Stimulated activated CD4-positive, alpha-beta T cell treated with anti-CD3 and anti-CD28 coated beads, TNF-alpha, amount 100 ng/mL, for 48 hours (primary cell): ENCODE measurements around the gene ZNF460.

ENCODE experiments used
- DNase-seq, 3 donors: peaks; one replicate each; pipeline ENCODE4 v3.0.0-alpha.2; 2020; ENCODE audit warnings: low read depth in 3 of 3

The ZNF460 gene

DNA sequence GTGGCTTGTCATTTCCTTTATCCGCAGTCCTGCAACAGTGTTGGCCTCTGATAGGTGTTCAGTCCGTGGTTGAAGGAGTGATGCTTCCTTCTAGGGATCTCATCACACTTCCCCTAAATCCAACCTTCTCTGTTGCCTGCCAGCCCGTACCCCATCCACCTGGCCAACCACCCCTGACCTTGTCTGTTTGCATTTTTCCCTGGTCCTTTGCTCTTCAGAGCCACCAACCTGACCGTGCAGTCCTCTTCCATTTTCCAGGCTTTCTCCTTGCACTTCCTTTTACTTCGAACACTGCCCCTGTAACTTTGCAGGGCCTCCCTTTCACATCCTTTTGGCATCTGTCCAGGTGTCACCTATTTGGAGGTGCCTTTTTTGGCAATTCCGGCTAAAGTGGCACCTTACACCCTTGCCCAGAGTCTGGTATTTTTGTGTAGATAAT, 696 bp downstream of the ZNF460 start:
- DNase-seq = no peak

DNA sequence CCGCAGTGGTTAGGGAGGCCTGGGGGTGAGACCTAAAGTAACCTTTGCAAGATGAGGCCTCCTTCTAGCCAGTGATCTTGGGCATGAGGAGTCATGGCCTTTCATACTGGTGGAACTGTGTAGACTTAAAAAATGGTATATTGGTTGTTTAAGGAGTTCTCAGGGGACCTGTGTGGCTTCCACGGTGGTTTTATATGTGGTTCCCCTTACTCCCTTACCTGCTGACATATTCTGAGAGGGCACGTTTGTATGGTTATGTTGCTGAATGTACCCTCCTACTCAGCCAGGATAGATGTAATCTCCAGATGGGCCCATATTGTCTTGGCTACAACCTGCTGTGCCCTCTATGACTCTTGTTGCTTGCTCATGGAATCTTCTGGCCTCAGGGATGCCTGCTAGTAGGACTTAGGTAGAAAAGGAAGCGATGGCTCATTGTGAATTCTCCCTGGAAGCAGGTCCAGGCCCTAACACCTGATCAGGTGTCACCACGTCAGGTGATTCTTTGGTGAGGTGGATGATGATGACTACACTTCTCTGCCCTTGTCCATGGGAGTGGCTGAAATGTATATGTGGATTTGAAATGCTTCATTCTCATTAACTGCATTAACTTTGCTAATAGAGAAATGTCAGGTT, 1.8 kb downstream of the ZNF460 start:
- DNase-seq = no peak

DNA sequence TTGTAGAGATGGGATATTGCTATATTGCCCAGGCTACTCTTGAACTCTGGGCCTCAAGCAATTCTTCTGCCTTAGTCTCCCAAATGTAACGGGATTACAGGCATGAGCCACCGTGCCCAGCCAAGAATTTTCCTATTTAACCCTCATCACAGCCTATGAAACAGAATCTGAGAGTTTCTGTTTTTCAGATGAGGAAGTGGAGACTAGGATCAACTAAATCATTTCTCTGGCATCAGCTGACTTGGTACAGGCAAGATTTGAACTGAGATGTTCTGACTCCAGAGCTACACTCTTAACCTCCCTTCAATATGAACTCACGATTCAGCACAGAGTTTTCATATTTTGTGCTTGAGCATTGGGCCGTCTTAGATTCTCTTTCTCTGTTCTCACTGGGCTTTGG, 8.1 kb downstream of the ZNF460 start:
- no peak for DNase-seq

DNA sequence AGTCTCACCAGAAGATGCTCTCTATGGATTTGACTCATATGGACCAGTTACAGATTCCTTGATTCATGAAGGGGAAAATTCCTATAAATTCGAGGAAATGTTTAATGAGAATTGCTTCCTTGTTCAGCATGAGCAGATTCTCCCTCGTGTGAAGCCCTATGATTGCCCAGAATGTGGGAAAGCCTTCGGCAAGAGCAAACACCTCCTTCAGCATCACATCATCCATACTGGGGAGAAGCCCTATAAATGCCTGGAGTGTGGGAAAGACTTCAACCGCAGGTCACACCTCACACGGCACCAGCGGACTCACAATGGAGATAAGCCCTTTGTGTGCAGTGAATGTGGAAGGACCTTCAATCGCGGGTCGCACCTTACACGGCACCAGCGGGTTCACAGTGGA, 10.7 kb downstream of the ZNF460 start:
- DNase-seq = no peak

DNA sequence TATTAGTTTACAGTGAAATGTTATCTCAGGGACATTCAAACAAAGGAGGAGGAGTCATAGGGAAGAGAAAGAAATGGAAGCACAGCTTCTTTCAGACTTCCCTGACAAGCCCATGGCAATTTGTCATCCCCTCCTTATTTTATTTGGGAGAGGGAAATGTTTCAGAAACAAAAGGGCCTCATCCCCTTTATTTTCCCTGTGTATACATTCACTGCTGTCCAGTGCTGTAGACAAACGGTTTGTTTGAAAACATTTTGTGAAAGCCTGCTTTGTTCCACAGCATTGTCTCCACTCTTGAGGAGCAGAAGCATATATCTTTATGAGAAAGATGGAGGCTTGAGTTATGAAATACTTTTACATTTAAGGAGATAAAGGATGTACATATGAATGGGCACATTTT, 12.3 kb downstream of the ZNF460 start:
- DNase-seq = no peak

DNA sequence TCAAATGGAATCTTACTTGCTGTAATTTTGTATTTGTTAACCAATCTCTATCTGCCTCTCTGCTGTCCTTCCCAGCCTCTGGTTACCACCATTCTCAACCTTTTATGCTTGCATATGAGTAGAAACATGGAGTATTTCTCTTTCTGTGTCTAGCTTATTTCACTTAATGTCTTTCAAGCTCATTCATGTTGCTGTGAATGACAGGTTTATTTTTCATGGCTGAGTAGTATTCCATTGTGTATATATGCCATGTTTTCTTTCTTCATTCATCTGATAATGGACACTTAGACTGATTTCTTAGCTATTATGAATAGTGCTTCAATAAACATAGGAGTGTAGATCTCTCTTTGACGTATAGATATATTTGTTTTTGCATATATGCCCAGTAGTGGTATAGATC, 13.4 kb downstream of the ZNF460 start:
- no peak for DNase-seq

DNA sequence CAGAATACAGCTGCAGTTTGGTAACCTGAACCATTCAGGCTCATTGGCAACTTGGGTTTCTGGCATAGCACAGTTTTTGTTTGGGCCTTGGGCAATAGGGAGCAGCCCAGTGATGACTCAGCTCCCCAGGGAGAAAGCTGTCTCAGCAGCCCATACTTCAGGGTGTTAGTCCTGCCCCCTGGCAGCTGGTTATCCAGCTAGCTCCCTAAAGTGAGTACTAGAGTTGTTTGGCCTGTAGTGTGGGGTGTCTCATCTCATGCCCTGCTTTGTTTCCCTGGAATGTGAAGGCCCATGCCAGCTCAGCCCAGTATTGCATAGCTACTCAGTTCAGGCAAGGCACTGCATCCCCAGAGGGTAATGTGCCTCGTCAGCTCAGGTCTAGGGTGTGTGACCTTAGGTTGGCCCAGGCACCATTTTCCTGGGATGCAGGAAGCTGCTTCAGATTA, 21.8 kb downstream of the ZNF460 start:
- no peak for DNase-seq

DNA sequence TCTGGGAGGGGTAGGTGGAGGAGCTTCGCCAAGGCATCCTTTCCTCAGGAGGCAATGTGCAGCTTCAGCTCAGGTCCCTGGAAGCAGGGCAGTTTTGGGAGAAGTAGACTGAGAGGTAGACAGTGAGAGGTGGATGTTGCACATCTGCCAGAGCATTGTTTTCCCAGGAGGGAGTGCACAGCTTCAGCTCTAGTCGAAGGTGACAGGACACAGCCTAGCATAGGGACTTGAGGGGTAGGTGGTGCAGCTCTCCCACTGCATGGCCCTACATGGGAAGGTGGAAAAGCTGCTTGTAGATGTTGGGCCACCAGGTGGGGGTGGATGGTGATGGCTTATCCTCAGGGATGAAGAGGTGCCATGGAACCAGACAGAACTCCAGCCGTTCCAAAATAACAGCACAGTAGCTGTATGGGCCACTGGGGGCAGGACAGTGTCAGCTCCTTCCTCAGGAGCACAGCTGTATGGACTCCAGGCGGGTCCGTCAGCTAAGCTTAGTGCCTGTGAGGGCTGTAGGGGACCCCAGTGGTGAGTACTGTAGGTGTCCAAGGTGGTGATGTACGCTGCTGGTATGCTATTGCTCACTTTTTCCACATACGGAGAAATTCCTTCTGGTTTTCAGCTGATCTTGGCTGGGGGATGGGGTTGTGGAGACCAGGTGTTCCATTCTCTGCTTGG, 22.6 kb downstream of the ZNF460 start:
- DNase-seq = no peak

DNA sequence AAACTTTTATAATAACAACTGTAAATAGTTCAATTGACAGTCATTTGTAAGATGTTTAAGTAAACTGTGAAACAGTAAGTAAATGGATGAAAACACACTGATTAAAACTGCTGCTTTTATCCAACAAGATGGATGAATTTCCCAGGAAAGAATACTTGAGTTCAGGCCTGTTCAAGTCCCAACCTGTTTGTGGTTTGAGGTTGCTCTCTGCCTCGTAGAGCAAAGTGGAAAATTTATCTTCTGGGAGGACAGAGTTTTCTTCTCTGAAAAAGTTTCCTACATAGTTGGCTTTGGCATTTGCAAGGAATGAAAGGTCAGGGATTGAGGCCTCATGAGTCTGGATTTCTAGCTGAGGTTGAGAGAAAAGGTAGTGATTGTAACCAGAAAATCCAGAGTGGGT, 24.8 kb downstream of the ZNF460 start:
- DNase-seq = no peak

DNA sequence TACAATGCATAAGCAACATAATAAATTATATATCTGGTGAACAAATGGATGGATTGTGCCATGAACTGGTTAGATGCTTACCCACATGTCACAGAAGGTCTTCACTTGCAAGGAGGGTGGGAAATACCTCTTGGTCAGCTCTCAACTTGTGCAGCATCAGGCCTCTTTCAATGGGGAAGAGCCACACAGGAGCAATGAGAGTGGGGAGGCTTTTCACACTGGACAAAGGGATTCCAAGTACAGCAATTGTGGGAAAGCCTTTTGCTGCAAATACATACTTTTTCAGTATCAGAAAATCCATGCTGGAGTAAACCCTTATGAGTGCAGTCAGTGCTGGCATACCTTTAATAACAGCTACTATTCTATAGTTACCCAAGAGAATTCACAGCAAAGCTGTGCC, 28.2 kb downstream of the ZNF460 start:
- no peak for DNase-seq

DNA sequence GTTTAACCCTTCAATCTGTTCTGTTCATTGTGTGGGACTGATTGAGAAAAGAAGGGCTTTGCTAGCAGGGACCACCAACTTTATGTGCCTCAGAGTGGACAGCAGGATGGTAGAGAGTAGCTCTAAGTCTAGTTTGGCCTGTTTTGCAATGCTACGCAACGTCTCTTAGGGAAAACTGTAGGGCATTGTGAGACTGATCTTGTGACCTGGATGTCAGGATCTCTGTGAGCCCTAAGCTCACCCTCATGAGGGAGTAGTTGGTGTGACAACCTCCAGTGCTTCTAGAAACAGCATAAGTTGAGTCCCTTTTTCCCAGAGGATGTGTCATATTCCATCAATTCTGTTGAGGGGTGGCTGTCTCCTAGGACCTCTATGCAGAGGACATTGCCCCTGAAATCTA, 30.5 kb downstream of the ZNF460 start:
- no peak for DNase-seq

DNA sequence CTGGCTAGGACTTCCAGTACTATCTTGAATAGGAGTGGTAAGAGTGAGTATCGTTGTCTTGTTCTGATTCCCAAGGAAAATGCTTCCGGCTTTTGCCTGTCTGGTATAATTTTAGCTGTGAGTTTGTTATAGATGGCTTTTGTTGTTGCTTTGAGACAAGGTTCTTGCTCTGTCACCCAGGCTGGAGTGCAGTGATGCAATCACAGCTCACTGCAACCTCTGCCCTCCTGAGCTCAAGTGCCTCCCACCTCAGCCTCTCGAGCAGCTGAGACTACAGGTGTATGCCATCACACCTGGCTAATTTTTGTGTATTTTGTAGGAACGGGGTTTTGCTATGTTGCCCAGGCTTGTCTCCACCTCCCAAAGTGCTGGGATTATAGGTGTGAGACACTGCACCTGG, 33.9 kb downstream of the ZNF460 start:
- no peak for DNase-seq

DNA sequence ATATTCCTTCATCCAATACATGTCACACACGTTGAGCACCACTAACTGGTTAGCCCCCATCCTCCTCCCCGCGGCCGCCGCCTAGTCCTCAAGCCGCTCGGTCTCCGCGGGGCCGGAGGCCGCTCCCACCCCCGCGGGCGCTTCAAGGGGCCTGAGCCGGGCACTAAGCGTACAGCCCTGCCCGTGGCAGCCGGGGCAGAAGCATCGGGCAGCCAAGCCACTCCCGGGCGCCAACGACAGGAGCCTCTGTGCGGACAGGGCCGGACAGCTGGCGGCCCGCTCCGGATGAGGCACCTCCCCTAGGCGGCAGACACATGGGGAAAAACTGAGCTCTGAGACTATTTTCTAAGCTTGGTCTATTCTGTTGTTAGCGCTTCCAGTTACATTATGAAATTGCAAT, 37.2 kb downstream of the ZNF460 start:
- no peak for DNase-seq

DNA sequence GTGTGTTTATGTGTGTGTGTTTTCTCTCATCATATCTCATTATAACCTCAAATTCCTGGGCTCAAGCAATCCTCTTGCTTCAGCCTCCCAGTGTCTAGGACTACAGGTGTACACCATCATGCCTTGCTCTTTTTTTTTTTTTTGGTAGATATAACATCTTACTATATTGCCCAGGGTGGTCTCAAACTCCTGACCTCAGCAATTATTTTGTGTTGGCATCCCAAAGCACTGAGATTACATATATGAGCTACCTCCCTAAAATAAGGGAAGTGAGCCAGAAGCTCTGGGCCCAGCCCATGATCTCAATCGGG, 39.5 kb downstream of the ZNF460 start:
- DNase-seq = no peak

DNA sequence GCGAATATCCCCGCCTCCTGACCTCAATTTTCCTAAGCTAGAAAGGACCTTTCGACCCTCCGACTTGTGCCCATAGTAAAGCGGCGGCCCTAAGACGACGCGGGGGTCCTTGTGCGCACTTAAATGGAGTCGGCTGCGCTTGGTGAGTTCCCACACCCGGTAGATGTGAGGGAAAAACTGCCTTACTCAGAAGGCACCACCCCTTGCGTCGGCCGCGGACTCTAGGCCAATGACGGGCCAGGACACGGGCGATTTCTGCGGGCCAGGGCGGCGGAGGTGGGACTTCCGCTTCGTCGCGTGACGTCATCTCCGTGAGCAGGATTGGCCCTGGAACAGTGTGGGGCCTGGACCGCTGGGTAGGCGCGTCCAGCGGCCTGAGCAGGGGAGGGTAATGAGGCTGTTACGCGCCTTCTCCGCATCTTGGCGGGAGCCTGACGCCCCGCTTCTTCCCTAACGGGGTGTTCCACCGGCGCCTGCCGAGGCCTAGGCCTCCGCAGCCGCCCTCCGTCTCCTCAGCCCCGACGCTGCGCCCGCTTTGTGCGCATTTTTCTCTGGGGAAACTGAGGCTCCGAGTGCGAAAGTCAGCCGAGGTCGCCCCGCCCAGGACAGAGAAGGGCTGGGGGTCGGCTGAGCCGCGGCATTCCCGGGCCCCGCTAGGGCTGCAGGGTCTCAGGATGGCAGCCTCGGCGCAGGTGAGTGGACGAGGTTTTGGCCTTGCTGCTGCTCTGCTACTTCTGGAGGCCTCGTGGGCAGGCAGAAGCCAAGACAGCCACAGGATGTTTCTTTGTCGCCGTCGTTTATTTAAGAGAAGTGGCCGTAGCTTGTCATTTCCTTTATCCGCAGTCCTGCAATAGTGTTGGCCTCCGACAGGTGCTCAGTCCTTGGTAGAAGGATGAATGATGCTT, 40.1 kb downstream of the ZNF460 start, which contains the start of gene ZNF543:
TSS of gene ZNF543 (plus strand) at position 293 of the 905 bp plus-strand sequence. CDS start at position 675, 382 bp downstream.
- DNase-seq = peak; percentile 88 to 90 (median 90)

DNA sequence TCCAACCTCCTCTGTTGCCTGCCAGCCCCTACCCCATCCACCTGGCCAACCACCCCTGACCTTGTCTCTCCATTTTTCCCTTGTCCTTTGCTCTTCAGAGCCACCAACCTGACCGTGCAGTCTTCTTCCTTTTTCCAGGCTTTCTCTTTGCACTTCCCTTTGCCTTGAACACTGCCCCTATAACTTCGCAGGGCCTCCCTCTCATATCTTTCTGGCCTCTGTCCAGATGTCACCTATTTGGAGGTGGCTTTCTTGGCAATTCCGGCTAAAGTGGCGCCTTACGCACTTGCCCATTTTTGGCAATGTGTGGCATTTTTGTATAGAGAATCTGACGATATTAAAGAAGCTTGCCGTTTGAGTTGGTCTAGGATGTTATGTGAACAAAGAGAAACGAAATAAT, 40.8 kb downstream of the ZNF460 start:
- DNase-seq = no peak

DNA sequence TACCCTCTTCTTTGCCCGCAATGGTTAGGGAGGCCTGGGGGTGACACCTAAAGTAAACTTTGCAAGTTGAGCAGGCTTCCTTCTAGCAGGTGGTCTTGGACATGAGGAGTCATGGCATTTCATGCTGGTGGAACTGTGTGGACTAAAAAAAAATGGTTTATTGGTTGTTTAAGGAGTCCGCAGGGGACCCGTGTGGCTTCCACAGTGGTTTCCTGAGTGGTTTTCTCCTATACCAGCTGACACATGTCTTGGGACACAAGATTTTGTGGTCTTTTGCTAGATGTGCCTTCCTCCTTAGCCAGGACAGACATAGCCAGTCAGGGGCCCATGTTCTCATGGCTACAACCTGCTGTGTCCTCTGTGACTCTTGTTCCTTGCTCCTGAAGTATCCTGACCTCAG, 41.5 kb downstream of the ZNF460 start:
- no peak for DNase-seq

DNA sequence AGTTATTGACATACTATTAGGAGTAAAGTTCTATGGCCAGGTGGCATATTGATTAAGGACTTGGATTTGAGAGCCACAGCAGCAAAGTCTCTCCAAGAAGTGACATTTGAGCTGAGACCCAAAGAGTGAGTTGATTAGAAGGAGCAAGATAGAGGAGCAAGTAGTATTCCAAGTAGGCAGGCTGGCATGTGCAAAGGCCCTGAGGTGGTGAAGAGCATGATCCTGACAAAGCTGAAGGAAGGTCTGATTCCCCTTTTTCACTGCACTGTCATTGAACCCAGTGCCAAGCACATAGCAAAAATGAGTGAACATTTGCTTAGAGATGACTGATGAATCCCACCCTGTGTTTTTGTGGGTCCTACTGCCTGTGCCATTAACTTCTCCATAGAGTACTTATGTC, 44.7 kb downstream of the ZNF460 start:
- DNase-seq = no peak

DNA sequence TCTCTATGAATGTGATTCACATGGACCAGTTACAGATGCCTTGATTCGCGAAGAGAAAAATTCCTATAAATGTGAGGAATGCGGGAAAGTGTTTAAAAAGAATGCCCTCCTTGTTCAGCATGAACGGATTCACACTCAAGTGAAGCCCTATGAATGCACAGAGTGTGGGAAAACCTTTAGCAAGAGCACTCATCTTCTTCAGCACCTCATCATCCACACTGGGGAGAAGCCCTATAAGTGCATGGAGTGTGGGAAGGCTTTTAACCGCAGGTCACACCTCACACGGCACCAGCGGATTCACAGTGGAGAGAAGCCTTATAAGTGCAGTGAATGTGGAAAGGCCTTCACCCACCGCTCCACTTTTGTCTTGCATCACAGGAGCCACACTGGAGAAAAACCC, 47.7 kb downstream of the ZNF460 start:
- no peak for DNase-seq

DNA sequence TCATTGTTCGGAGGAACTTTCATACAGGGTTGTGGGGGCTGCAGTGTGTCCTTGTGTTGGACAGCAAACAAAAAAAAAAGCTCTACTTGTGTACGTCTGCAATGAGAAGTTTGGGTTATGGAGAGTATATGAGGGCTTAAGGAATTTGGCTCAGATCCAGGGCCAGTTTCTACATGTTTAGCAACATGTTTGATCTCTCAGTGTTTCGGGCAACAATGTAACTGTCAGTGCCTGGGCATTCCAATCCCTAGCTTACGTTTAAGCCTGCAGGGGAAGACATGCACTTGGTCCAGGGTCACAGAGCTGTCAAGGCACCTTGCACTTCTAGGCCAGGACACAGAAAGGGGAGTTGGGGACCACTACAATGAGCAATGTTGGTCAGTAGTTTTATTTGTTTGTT, 53.9 kb downstream of the ZNF460 start:
- DNase-seq = no peak

DNA sequence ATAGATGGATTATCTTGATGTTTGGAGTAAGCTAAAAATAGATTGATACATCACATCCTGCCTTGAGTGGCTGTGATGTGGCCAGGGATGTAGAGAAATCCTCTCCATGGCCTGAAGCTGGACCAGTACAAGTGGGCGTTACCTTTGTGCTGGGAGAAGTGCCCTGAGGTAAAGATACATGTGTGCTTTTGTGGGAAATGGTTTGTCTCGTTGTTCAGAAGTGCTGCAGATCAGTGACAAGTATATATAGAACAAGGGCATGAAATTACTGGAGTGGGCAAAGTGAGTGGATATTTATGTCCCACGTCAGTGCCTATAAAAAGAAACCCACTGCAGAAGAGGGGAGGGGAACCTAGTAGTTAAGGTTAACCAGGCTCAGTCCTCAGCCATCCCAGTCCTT, 58.6 kb downstream of the ZNF460 start:
- no peak for DNase-seq

DNA sequence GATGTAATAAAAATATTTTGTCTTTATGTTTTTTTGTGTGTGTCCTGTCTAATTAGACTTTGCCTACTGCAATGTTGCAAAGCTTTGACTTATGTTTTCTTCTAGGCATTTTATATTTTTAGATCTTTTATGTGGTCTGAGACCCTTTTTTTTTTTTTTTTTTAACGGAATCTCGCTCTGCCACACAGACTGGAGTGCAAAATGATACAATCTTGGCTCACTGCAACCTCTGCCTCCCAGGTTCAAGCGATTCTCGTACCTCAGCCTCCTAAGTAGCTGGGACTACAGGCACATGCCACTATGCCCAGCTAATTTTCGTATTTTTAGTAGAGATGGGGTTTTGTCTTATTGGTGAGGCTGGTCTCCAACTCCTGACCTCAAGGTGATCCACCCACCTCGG, 62.3 kb downstream of the ZNF460 start:
- DNase-seq = no peak
